ENCODE measurements around the gene CWF19L1. TPM values are rescaled to one million over a fixed set of nuclear protein-coding genes. Genes with fewer than 3 reads are reported as not detected.

The CWF19L1 gene
- polyA plus RNA-seq, 1 of the 3 experiments (the other 2 are of a cell fraction): 7.1 TPM

- H3K4me3 ChIP-seq (ENCODE audit: low read depth in 2 of 2, low read length in 1 of 2): no peak overlapping the region
Measured at GRCh38 chr10:100183481-100183880, 84.0 kb downstream of the CWF19L1 start.

GRCh38 chr10:100182908-100183307, 84.5 kb downstream of the CWF19L1 start:
- H3K4me3 ChIP-seq (ENCODE audit: low read depth in 2 of 2, low read length in 1 of 2): no peak overlapping the region
- H3K9ac ChIP-seq: no peak overlapping the region
- no peaks in the 10 kb centered on the region for H3K27me3 ChIP-seq (ENCODE audit: insufficient read depth)
- H3K9me2 ChIP-seq: no peaks in the 10 kb centered on the region
- H3K36me3 ChIP-seq (replicated peaks in 1 of 2; ENCODE audit: control insufficient read depth in 1 of 2, insufficient read depth in 2 of 2, low read length in 1 of 2): peaks cover 45 to 50% of the 10 kb centered on the region in 2 experiments
- H3K9me3 ChIP-seq: no peaks in the 10 kb centered on the region
- 96% methylated on average over 3 of the region's 3 CpGs for WGBS (ENCODE audit: low lambda C conversion rate)
- POLR2A ChIA-PET: no interaction called here
- CTCF ChIA-PET: interaction anchor here (0.8 to 1.2 kb wide), 2 partner anchors 336 to 337 kb away, joined by 3 read pairs; no protein-coding TSS in a partner anchor
- no peak overlapping the region for H3K4me2 ChIP-seq
- TF ChIP-seq SIN3A (IDR thresholded peaks at IDR 0.05; ENCODE audit: borderline replicate concordance, low read depth, low read length) (no peak), TEAD4 (IDR thresholded peaks at IDR 0.05; ENCODE audit: borderline replicate concordance, insufficient read depth) (no peak), YY1 (IDR thresholded peaks at IDR 0.05; ENCODE audit: low read depth) (no peak), MAX (IDR thresholded peaks at IDR 0.05; ENCODE audit: low read depth) (no peak), NFIC (IDR thresholded peaks at IDR 0.05; ENCODE audit: borderline replicate concordance) (no peak), GATA2 (CRISPR knock-in tag; IDR thresholded peaks at IDR 0.05) (no peak)
- no peak overlapping the region for H3K27ac ChIP-seq (ENCODE audit: low read depth in 2 of 2, low read length in 1 of 2)
- no peak overlapping the region for H2AFZ ChIP-seq (ENCODE audit: low read depth)
- H3K79me2 ChIP-seq (ENCODE audit: insufficient read depth): peaks cover 90% of the 10 kb centered on the region
- DNase-seq: no peak
- H3K4me1 ChIP-seq (ENCODE audit: control insufficient read depth in 1 of 2, insufficient read depth in 2 of 2, low read depth in 1 of 2, low read length in 1 of 2): peaks cover 14 to 23% of the 10 kb centered on the region in 2 experiments; a peak in 3 of 4 replicates
- no peaks in the 10 kb centered on the region for H3F3A ChIP-seq (replicated peaks; ENCODE audit: insufficient read depth)
- H4K20me1 ChIP-seq (ENCODE audit: insufficient read depth): no peaks in the 10 kb centered on the region

More at GRCh38 chr10:100183481-100183880, 84.0 kb downstream of the CWF19L1 start:
- Histone ChIP-seq H4K20me1 (ENCODE audit: insufficient read depth) (no peaks in the 10 kb centered on the region), H3K36me3 (replicated peaks in 1 of 2; ENCODE audit: control insufficient read depth in 1 of 2, insufficient read depth in 2 of 2, low read length in 1 of 2) (peaks cover 45 to 52% of the 10 kb centered on the region in 2 experiments), H3K9me2 (no peaks in the 10 kb centered on the region), H3K27me3 (ENCODE audit: insufficient read depth) (no peaks in the 10 kb centered on the region), H3K27ac (ENCODE audit: low read depth in 2 of 2, low read length in 1 of 2) (no peak overlapping the region), H3F3A (replicated peaks; ENCODE audit: insufficient read depth) (no peaks in the 10 kb centered on the region), H3K4me1 (ENCODE audit: control insufficient read depth in 1 of 2, insufficient read depth in 2 of 2, low read depth in 1 of 2, low read length in 1 of 2) (peaks cover 14 to 23% of the 10 kb centered on the region in 2 experiments; a peak in 3 of 4 replicates), H3K9ac (no peak overlapping the region), H2AFZ (ENCODE audit: low read depth) (no peak overlapping the region), H3K79me2 (ENCODE audit: insufficient read depth) (peaks cover 93% of the 10 kb centered on the region), H3K4me2 (no peak overlapping the region), H3K9me3 (no peaks in the 10 kb centered on the region)
- no peak for TF ChIP-seq RCOR1 (IDR thresholded peaks at IDR 0.05; ENCODE audit: low read length)
- no peak for TF ChIP-seq TCF12 (IDR thresholded peaks at IDR 0.05)
- no peak for TF ChIP-seq FOXM1 (IDR thresholded peaks at IDR 0.05; ENCODE audit: low read depth)
- TF ChIP-seq JUND (IDR thresholded peaks at IDR 0.05): no peak
- TF ChIP-seq MAX (IDR thresholded peaks at IDR 0.05; ENCODE audit: low read depth): no peak
- no peak for TF ChIP-seq NRF1 (IDR thresholded peaks at IDR 0.05; ENCODE audit: low read depth, low read length)
- no peak for TF ChIP-seq SIN3A (IDR thresholded peaks at IDR 0.05; ENCODE audit: borderline replicate concordance, low read depth, low read length)
- no peak for TF ChIP-seq EZH2phosphoT487 (IDR thresholded peaks at IDR 0.05; ENCODE audit: borderline replicate concordance, low read depth)
- no peak for TF ChIP-seq MXI1 (IDR thresholded peaks at IDR 0.05; ENCODE audit: low read depth, low read length)
- no peak for TF ChIP-seq RXRA (IDR thresholded peaks at IDR 0.05; ENCODE audit: borderline replicate concordance, low read depth)
- no peak for TF ChIP-seq ELF1 (IDR thresholded peaks at IDR 0.05)
- no peak for TF ChIP-seq RAD21 (IDR thresholded peaks at IDR 0.05; ENCODE audit: low read length)
- TF ChIP-seq CHD2 (IDR thresholded peaks at IDR 0.05; ENCODE audit: low read length, partially characterized antibody): no peak
- TF ChIP-seq SMC3 (IDR thresholded peaks at IDR 0.05; ENCODE audit: low read depth, low read length): no peak
- no peak for TF ChIP-seq TEAD4 (IDR thresholded peaks at IDR 0.05; ENCODE audit: borderline replicate concordance, insufficient read depth)
- TF ChIP-seq FOXJ3 (CRISPR knock-in tag; IDR thresholded peaks at IDR 0.05): no peak
- TF ChIP-seq GABPA (IDR thresholded peaks at IDR 0.05; ENCODE audit: low read depth): no peak
- no peak for TF ChIP-seq PBX3 (IDR thresholded peaks at IDR 0.05)
- TF ChIP-seq GATA2 (CRISPR knock-in tag; IDR thresholded peaks at IDR 0.05): no peak
- CTCF ChIA-PET: interaction anchor here (1.7 to 2.5 kb wide), 3 partner anchors 11 to 337 kb away, joined by 5 to 10 read pairs (median 6); no protein-coding TSS in a partner anchor
- POLR2A ChIA-PET: no interaction called here
- no peak for DNase-seq
- 83% methylated on average over 3 of the region's 3 CpGs for WGBS (ENCODE audit: low lambda C conversion rate)
